PC-9 (cell line): ENCODE results near the gene KCNRG. TPM values are rescaled to one million over a fixed set of nuclear protein-coding genes. Genes with fewer than 3 reads are reported as not detected.

Experiments used
- BruUV-seq: library from RNA; stranded (reverse); fragments of 400-500 nt; replicated peaks from 2 replicates; lab custom pipeline; 2021; lab: Mats Ljungman, UMichigan
- CTCF ChIA-PET: fragments of 300-600 bp; sonication (Branson Sonifier 250); formaldehyde crosslinking; loops from one replicate; lab custom pipeline; 2022; ENCODE audit warnings: antibody characterized with exemption; lab: Charles Lee
- POLR2A ChIA-PET: fragments of 300-600 bp; sonication (Branson Sonifier 250); formaldehyde crosslinking; loops from one replicate; lab custom pipeline; 2022; ENCODE audit warnings: antibody characterized with exemption; ENCODE audit not compliant: unreplicated experiment; lab: Charles Lee
- DNase-seq, 2 experiments: peaks; one replicate each; pipeline versions ENCODE4 v3.0.0 to v3.0.0-alpha.2; 2015 to 2022; ENCODE audit warnings: mixed read lengths in 1 of 2
- H2AFZ ChIP-seq: fragments of 200-600 bp; sonication (generic); 2 replicates; pipeline ENCODE4 v1.8.1; 2017; ENCODE audit warnings: antibody characterized with exemption
- H3F3A ChIP-seq: fragments of 200-600 bp; sonication (generic); 2 replicates; pipeline ENCODE4 v1.8.1; 2017; ENCODE audit warnings: antibody characterized with exemption, mild to moderate bottlenecking, low read depth; ENCODE audit not compliant: insufficient read depth
- H3K27ac ChIP-seq: fragments of 200-600 bp; sonication (generic); 2 replicates; pipeline ENCODE4 v1.6.1; 2016; ENCODE audit warnings: mixed run types
- H3K27me3 ChIP-seq: fragments of 200-600 bp; sonication (generic); 2 replicates; pipeline ENCODE4 v1.6.1; 2016; ENCODE audit warnings: low read depth, mixed run types; ENCODE audit not compliant: insufficient read depth
- H3K36me3 ChIP-seq: fragments of 200-600 bp; sonication (generic); 2 replicates; pipeline ENCODE4 v1.6.1; 2016; ENCODE audit warnings: low read depth, mixed run types
- H3K4me1 ChIP-seq: fragments of 200-600 bp; sonication (generic); replicated peaks from 2 replicates; pipeline ENCODE4 v1.6.1; 2016; ENCODE audit warnings: mixed run types; ENCODE audit not compliant: insufficient read depth
- H3K4me2 ChIP-seq: fragments of 200-600 bp; sonication (generic); 2 replicates; pipeline ENCODE4 v1.6.1; 2017; ENCODE audit warnings: mixed run types
- H3K4me3 ChIP-seq: fragments of 200-600 bp; sonication (generic); 2 replicates; pipeline ENCODE4 v1.6.1; 2016; ENCODE audit warnings: mixed run types
- H3K79me2 ChIP-seq: fragments of 200-600 bp; sonication (generic); 2 replicates; pipeline ENCODE4 v1.6.1; 2017; ENCODE audit warnings: low read depth, mixed run types
- H3K9me2 ChIP-seq: fragments of 200-600 bp; sonication (generic); 2 replicates; pipeline ENCODE4 v1.8.1; 2017; ENCODE audit warnings: mild to moderate bottlenecking; ENCODE audit not compliant: insufficient read depth
- H3K9me3 ChIP-seq: fragments of 200-600 bp; sonication (generic); 2 replicates; pipeline ENCODE4 v1.8.1; 2016; ENCODE audit warnings: low read depth; ENCODE audit not compliant: insufficient read depth
- H4K20me1 ChIP-seq: fragments of 200-600 bp; sonication (generic); 2 replicates; pipeline ENCODE4 v1.8.1; 2017; ENCODE audit not compliant: insufficient read depth
- CTCF ChIP-seq: fragments of 200-600 bp; sonication (generic); conservative IDR thresholded peaks from 2 replicates; pipeline ENCODE4 v1.6.1; 2017; ENCODE audit warnings: mixed run types, antibody characterized with exemption, mild to moderate bottlenecking, moderate library complexity
- EZH2 ChIP-seq: fragments of 200-600 bp; sonication (generic); IDR thresholded peaks from 2 replicates; pipeline ENCODE4 v1.8.0; 2017; ENCODE audit warnings: antibody characterized with exemption, low read depth
- intact Hi-C: fragments of 100-400 bp; cut with micrococcal nuclease; formaldehyde crosslinking; loops from one replicate; pipeline ENCODE4 v1.10.0; 2022; ENCODE audit not compliant: unreplicated experiment
- total RNA-seq: library from RNA; stranded (reverse); gene quantifications from 2 replicates; pipeline ENCODE4 v1.2.3, GENCODE V29; 2021

The KCNRG gene
- total RNA-seq, 1 experiment from 2014 or later = 0.41 TPM

GRCh38 chr13:49975826-49976225 is 39.4 kb upstream of the KCNRG start:
- no peaks in the 10 kb centered on the region for H3K36me3 ChIP-seq
- TF ChIP-seq CTCF (no peak), EZH2 (no peak)
- H3K4me3 ChIP-seq = no peak overlapping the region
- H3F3A ChIP-seq = no peaks in the 10 kb centered on the region
- H3K27ac ChIP-seq = no peak overlapping the region
- intact Hi-C loops = loop anchor here (1.0 to 2.0 kb wide), 3 partner anchors 825 to 1094 kb away; no protein-coding TSS in a partner anchor
- H3K9me2 ChIP-seq = no peaks in the 10 kb centered on the region
- no peak overlapping the region for H3K4me2 ChIP-seq
- no peaks in the 10 kb centered on the region for H3K9me3 ChIP-seq
- ChIA-PET CTCF (interaction anchor here (0.6 to 1.2 kb wide), 4 partner anchors 21 to 1960 kb away, joined by 3 to 5 read pairs (median 4); partner anchors contain the start of gene TRIM13), POLR2A (interaction anchor here (0.6 kb wide), 1 partner anchor 40 kb away, joined by 4 read pairs; the partner anchor contains the start of gene SPRYD7)
- no peaks in the 10 kb centered on the region for H3K27me3 ChIP-seq
- DNase-seq = no peak
- no peaks in the 10 kb centered on the region for H3K79me2 ChIP-seq
- H4K20me1 ChIP-seq = no peaks in the 10 kb centered on the region
- BruUV-seq = no TSS peak
- H3K4me1 ChIP-seq = no peaks in the 10 kb centered on the region
- no peak overlapping the region for H2AFZ ChIP-seq

- no peak overlapping the region for H2AFZ ChIP-seq
- H3K4me3 ChIP-seq = no peak overlapping the region
- H4K20me1 ChIP-seq = no peaks in the 10 kb centered on the region
- no peaks in the 10 kb centered on the region for H3K27me3 ChIP-seq
- TF ChIP-seq CTCF (peak; percentile 94), EZH2 (no peak)
- H3F3A ChIP-seq = no peaks in the 10 kb centered on the region
- ChIA-PET CTCF (interaction anchor here (0.6 to 1.2 kb wide), 9 partner anchors 20 to 1959 kb away, joined by 3 to 5 read pairs (median 4); partner anchors contain the start of gene TRIM13), POLR2A (interaction anchor here (0.7 kb wide), 1 partner anchor 1067 kb away, joined by 4 read pairs; no protein-coding TSS in a partner anchor)
- peak; percentile 58 for DNase-seq
- no TSS peak for BruUV-seq
- peak overlapping the region; percentile 25; the same call in 1 of the 2 replicates for H3K4me2 ChIP-seq
- no peak overlapping the region for H3K27ac ChIP-seq
- H3K36me3 ChIP-seq = no peaks in the 10 kb centered on the region
- no peaks in the 10 kb centered on the region for H3K4me1 ChIP-seq
- no peaks in the 10 kb centered on the region for H3K9me3 ChIP-seq
- no peaks in the 10 kb centered on the region for H3K79me2 ChIP-seq
- intact Hi-C loops = loop anchor here (1.0 to 2.0 kb wide), 3 partner anchors 824 to 1094 kb away; no protein-coding TSS in a partner anchor
- H3K9me2 ChIP-seq = no peaks in the 10 kb centered on the region
Measured at GRCh38 chr13:49976314-49977258, 38.7 kb upstream of the KCNRG start.

- no TSS peak for BruUV-seq
Measured at GRCh38 chr13:49977992-49978391, 37.3 kb upstream of the KCNRG start.

More at GRCh38 chr13:49977992-49978391, 37.3 kb upstream of the KCNRG start:
- no peak overlapping the region for H3K27ac ChIP-seq
- H3K4me2 ChIP-seq = no peak overlapping the region
- H3K4me1 ChIP-seq = no peaks in the 10 kb centered on the region
- ChIA-PET POLR2A (no interaction called here), CTCF (no interaction called here)
- H3K27me3 ChIP-seq = no peaks in the 10 kb centered on the region
- H3K36me3 ChIP-seq = no peaks in the 10 kb centered on the region
- no peaks in the 10 kb centered on the region for H3K9me2 ChIP-seq
- no peak for DNase-seq
- H3K4me3 ChIP-seq = no peak overlapping the region
- no peak overlapping the region for H2AFZ ChIP-seq
- H4K20me1 ChIP-seq = no peaks in the 10 kb centered on the region
- intact Hi-C loops = loop anchor here (2.0 kb wide), 1 partner anchor 823 kb away; no protein-coding TSS in a partner anchor
- no peak for TF ChIP-seq CTCF
- no peak for TF ChIP-seq EZH2
- no peaks in the 10 kb centered on the region for H3K9me3 ChIP-seq
- H3K79me2 ChIP-seq = no peaks in the 10 kb centered on the region
- no peaks in the 10 kb centered on the region for H3F3A ChIP-seq
